ENCODE results near the gene TRIM3.
"Not testable (repeated sequence)": the region's sequence is repeated elsewhere in the genome, so short reads cannot be mapped to it uniquely, and the experiment has no call there.

Gene TRIM3

GRCh38 chr11:6473451-6474412 lies at the start of gene TRIM3:
Gene TRIM3 (minus strand): TSS chr11:6473941. CDS start chr11:6465695, 8,246 bp downstream.
- DNase-seq = peak; percentile 60 to 67

- no peak for DNase-seq
Observed at GRCh38 chr11:6523253-6523652, 49.5 kb upstream of the TRIM3 start.

GRCh38 chr11:6521946-6522345 lies 48.2 kb upstream of the TRIM3 start:
- DNase-seq = not testable (repeated sequence)

- no peak for DNase-seq
Observed at GRCh38 chr11:6520265-6520664, 46.5 kb upstream of the TRIM3 start.

GRCh38 chr11:6516865-6517264 lies 43.1 kb upstream of the TRIM3 start:
- no peak for DNase-seq

- DNase-seq = no peak
Observed at GRCh38 chr11:6505577-6506240, 32.0 kb upstream of the TRIM3 start.

GRCh38 chr11:6504166-6504565 lies 30.4 kb upstream of the TRIM3 start:
- DNase-seq = no peak

- DNase-seq = no peak
Observed at GRCh38 chr11:6502382-6502781, 28.6 kb upstream of the TRIM3 start.

GRCh38 chr11:6498544-6498943 lies 24.8 kb upstream of the TRIM3 start:
- DNase-seq = no peak

- no peak for DNase-seq
Observed at GRCh38 chr11:6498121-6498520, 24.4 kb upstream of the TRIM3 start.

GRCh38 chr11:6497069-6497839 lies 23.5 kb upstream of the TRIM3 start, which contains the start of gene DNHD1:
Gene DNHD1 (plus strand): TSS chr11:6497280. CDS start chr11:6498216, 936 bp downstream.
- no peak for DNase-seq

- DNase-seq = no peak
Observed at GRCh38 chr11:6489306-6489705, 15.6 kb upstream of the TRIM3 start.

- DNase-seq = no peak
Observed at GRCh38 chr11:6488821-6489220, 15.1 kb upstream of the TRIM3 start.

GRCh38 chr11:6488342-6488741 lies 14.6 kb upstream of the TRIM3 start:
- no peak for DNase-seq

GRCh38 chr11:6486938-6487337 lies 13.2 kb upstream of the TRIM3 start:
- no peak for DNase-seq

GRCh38 chr11:6486256-6486655 lies 12.5 kb upstream of the TRIM3 start:
- no peak for DNase-seq

GRCh38 chr11:6485661-6486060 lies 11.9 kb upstream of the TRIM3 start:
- no peak for DNase-seq

GRCh38 chr11:6483015-6483414 lies 9.3 kb upstream of the TRIM3 start:
- DNase-seq = no peak

GRCh38 chr11:6482441-6482840 lies 8.7 kb upstream of the TRIM3 start:
- no peak for DNase-seq

- DNase-seq = no peak
Observed at GRCh38 chr11:6481924-6482275, 8.2 kb upstream of the TRIM3 start.

- peak; percentile 96 for DNase-seq
Observed at GRCh38 chr11:6481012-6481923, 7.5 kb upstream of the TRIM3 start, which contains the start of the genes ARFIP2 and TIMM10B. Gene ARFIP2 (minus strand): TSS chr11:6481331. CDS start chr11:6480421, 910 bp downstream. Gene TIMM10B (plus strand): TSS chr11:6481501. CDS start chr11:6481517, 16 bp downstream.
